H1 (cell line): ENCODE measurements around the gene ASTN2.

Experiments used
- CBX5 ChIP-seq: fragments of 300-800, 300-1000 bp; sonication (generic); IDR thresholded peaks from 2 replicates; pipeline ENCODE4 v1.7.1; 2016; ENCODE audit warnings: antibody characterized with exemption, low read length, low read depth
- EGR1 ChIP-seq: IDR thresholded peaks from 2 replicates; pipeline ENCODE4 v1.6.1; 2011; ENCODE audit warnings: low read depth, low read length, borderline replicate concordance
- EZH2 ChIP-seq: fragments of 200-600 bp; sonication (generic); IDR thresholded peaks from 2 replicates; pipeline ENCODE4 v1.7.1; 2012; ENCODE audit warnings: low read depth, mild to moderate bottlenecking, moderate library complexity, low read length, inconsistent platforms; ENCODE audit not compliant: severe bottlenecking
- POLR2AphosphoS5 ChIP-seq: IDR thresholded peaks from 2 replicates; pipeline ENCODE4 v1.6.1; 2011; ENCODE audit warnings: low read depth, low read length
- SIN3A ChIP-seq, 2 experiments: IDR thresholded peaks in 1 of 2; conservative IDR thresholded peaks in 1 of 2; 2 replicates each; pipeline ENCODE4 v1.6.1; 2011 to 2012; ENCODE audit warnings: low read length in 2 of 2, improper control_type of control experiment in 1 of 2, low read depth in 1 of 2, mild to moderate bottlenecking in 1 of 2
- TAF1 ChIP-seq: IDR thresholded peaks from 2 replicates; pipeline ENCODE4 v1.6.1; 2011; ENCODE audit warnings: mild to moderate bottlenecking, low read depth, low read length
- YY1 ChIP-seq: IDR thresholded peaks from 2 replicates; pipeline ENCODE4 v1.6.1; 2011; ENCODE audit warnings: low read depth, mild to moderate bottlenecking, low read length
- TF ChIP-seq, protein P1 (sequence below), 3 experiments: IDR thresholded peaks; 1 replicate in 2 of 3; 2 replicates in 1 of 3; pipeline versions ENCODE4 v1.5.1 to v1.6.1; 2011; ENCODE audit warnings: low read length in 3 of 3, mild to moderate bottlenecking in 3 of 3, inconsistent platforms in 2 of 3, low read depth in 1 of 3, moderate library complexity in 1 of 3; ENCODE audit not compliant: insufficient read depth in 1 of 3; ENCODE audit errors: control extremely low read depth in 1 of 3
- TF ChIP-seq, protein P2 (sequence below): IDR thresholded peaks from 2 replicates; pipeline ENCODE4 v1.6.1; 2012; ENCODE audit warnings: low read length, inconsistent platforms
- TF ChIP-seq, protein P3 (sequence below): IDR thresholded peaks from 2 replicates; pipeline ENCODE4 v1.6.1; 2011; ENCODE audit warnings: low read length, improper control_type of control experiment

DNA sequence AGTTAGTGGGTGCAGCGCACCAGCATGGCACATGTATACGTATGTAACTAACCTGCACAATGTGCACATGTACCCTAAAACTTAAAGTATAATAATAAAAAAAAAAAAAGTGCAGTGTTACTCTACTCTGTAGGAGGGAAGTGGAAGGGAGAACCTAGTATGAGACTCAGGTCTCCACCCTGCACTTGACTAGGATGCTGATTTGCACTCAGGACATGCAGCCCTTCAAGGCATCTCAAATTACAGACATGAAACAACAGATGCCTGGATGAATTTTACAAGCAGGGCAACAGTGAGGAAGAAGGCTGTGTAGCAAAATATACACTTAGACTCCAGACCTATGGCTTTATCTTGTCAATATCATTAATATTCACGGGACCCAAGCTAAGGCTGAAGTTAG lies 711.2 kb downstream of the ASTN2 start:
- TF ChIP-seq TAF1 (no peak), YY1 (no peak), CBX5 (no peak), POLR2AphosphoS5 (no peak), EZH2 (no peak), EGR1 (no peak), SIN3A (conservative IDR thresholded peaks at IDR 0.05 in 1 of 2, IDR thresholded peaks at IDR 0.05 in 1 of 2; ENCODE audit: low read depth in 1 of 2, low read length in 2 of 2) (no peak)
- TF ChIP-seq, protein P1, sequence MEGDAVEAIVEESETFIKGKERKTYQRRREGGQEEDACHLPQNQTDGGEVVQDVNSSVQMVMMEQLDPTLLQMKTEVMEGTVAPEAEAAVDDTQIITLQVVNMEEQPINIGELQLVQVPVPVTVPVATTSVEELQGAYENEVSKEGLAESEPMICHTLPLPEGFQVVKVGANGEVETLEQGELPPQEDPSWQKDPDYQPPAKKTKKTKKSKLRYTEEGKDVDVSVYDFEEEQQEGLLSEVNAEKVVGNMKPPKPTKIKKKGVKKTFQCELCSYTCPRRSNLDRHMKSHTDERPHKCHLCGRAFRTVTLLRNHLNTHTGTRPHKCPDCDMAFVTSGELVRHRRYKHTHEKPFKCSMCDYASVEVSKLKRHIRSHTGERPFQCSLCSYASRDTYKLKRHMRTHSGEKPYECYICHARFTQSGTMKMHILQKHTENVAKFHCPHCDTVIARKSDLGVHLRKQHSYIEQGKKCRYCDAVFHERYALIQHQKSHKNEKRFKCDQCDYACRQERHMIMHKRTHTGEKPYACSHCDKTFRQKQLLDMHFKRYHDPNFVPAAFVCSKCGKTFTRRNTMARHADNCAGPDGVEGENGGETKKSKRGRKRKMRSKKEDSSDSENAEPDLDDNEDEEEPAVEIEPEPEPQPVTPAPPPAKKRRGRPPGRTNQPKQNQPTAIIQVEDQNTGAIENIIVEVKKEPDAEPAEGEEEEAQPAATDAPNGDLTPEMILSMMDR (IDR thresholded peaks at IDR 0.05; ENCODE audit: control extremely low read depth in 1 of 3, insufficient read depth in 1 of 3, low read depth in 1 of 3, low read length in 3 of 3), result no peak
- TF ChIP-seq, protein P2, sequence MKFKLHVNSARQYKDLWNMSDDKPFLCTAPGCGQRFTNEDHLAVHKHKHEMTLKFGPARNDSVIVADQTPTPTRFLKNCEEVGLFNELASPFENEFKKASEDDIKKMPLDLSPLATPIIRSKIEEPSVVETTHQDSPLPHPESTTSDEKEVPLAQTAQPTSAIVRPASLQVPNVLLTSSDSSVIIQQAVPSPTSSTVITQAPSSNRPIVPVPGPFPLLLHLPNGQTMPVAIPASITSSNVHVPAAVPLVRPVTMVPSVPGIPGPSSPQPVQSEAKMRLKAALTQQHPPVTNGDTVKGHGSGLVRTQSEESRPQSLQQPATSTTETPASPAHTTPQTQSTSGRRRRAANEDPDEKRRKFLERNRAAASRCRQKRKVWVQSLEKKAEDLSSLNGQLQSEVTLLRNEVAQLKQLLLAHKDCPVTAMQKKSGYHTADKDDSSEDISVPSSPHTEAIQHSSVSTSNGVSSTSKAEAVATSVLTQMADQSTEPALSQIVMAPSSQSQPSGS, result no peak
- TF ChIP-seq, protein P3, sequence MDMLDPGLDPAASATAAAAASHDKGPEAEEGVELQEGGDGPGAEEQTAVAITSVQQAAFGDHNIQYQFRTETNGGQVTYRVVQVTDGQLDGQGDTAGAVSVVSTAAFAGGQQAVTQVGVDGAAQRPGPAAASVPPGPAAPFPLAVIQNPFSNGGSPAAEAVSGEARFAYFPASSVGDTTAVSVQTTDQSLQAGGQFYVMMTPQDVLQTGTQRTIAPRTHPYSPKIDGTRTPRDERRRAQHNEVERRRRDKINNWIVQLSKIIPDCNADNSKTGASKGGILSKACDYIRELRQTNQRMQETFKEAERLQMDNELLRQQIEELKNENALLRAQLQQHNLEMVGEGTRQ, result no peak
